NCI-H2196 (cell line): ENCODE measurements around the gene ZNF575.
A peak's percentile ranks its signal among the peaks of the same experiment; 100 is the strongest.
"Not testable (repeated sequence)": the region's sequence is repeated elsewhere in the genome, so short reads cannot be mapped to it uniquely, and the experiment has no call there.

Source experiments
- DNase-seq: peaks from one replicate; lab custom pipeline; 2025; ENCODE audit not compliant: unreplicated experiment; lab: John Stamatoyannopoulos, UW

Gene ZNF575

GRCh38 chr19:43541920-43542650 lies 9.1 kb downstream of the ZNF575 start:
- DNase-seq = no peak

GRCh38 chr19:43544077-43544476 lies 11.1 kb downstream of the ZNF575 start:
- DNase-seq = no peak

GRCh38 chr19:43545276-43545675 lies 12.3 kb downstream of the ZNF575 start:
- no peak for DNase-seq

- no peak for DNase-seq
Measured at GRCh38 chr19:43545981-43546380, 13.0 kb downstream of the ZNF575 start.

GRCh38 chr19:43546581-43546980 lies 13.6 kb downstream of the ZNF575 start:
- no peak for DNase-seq

GRCh38 chr19:43547926-43548325 lies 14.9 kb downstream of the ZNF575 start:
- not testable (repeated sequence) for DNase-seq

GRCh38 chr19:43548706-43549105 lies 15.7 kb downstream of the ZNF575 start:
- no peak for DNase-seq

GRCh38 chr19:43551399-43552197 lies 18.6 kb downstream of the ZNF575 start:
- no peak for DNase-seq

GRCh38 chr19:43552198-43552450 lies 19.1 kb downstream of the ZNF575 start:
- DNase-seq = no peak

- no peak for DNase-seq
Measured at GRCh38 chr19:43552616-43553015, 19.6 kb downstream of the ZNF575 start.

- no peak for DNase-seq
Measured at GRCh38 chr19:43553656-43554055, 20.7 kb downstream of the ZNF575 start.

- no peak for DNase-seq
Measured at GRCh38 chr19:43554317-43554895, 21.4 kb downstream of the ZNF575 start.

- peak; percentile 78 for DNase-seq
Measured at GRCh38 chr19:43555185-43555770, 22.3 kb downstream of the ZNF575 start.

- DNase-seq = no peak
Measured at GRCh38 chr19:43560687-43561086, 27.7 kb downstream of the ZNF575 start.

- no peak for DNase-seq
Measured at GRCh38 chr19:43561139-43561970, 28.4 kb downstream of the ZNF575 start.

- DNase-seq = no peak
Measured at GRCh38 chr19:43562226-43562697, 29.3 kb downstream of the ZNF575 start.

GRCh38 chr19:43562698-43563241 lies 29.8 kb downstream of the ZNF575 start:
- peak; percentile 80 for DNase-seq

GRCh38 chr19:43563816-43564457 lies 30.9 kb downstream of the ZNF575 start:
- DNase-seq = no peak

GRCh38 chr19:43564800-43565199 lies 31.8 kb downstream of the ZNF575 start:
- no peak for DNase-seq

- no peak for DNase-seq
Measured at GRCh38 chr19:43569657-43570056, 36.7 kb downstream of the ZNF575 start.
